ENCODE results near the gene FMN1.
"Not testable (repeated sequence)": the region's sequence is repeated elsewhere in the genome, so short reads cannot be mapped to it uniquely, and the experiment has no call there.

Gene FMN1

DNA sequence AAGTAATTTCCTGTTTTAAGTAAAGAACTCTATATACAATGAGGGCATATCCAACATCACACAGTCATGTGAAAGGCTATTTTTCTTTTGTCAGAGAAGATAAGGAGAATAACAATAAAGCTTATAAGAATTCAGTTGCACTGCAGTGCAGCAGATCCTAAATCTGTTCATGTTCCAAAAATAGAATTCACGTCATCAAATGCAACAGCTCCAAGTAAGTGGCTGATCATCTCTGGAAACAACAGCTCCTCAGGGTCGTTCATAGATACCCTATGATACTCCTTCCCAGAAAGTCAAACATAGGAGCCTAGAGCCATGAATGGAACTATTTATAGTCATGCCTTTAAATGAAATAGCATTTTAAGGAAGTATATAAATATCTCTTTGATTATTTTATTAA is 100.2 kb downstream of the FMN1 start:
- DNase-seq (ENCODE audit: low read depth in 2 of 2): no peak

DNA sequence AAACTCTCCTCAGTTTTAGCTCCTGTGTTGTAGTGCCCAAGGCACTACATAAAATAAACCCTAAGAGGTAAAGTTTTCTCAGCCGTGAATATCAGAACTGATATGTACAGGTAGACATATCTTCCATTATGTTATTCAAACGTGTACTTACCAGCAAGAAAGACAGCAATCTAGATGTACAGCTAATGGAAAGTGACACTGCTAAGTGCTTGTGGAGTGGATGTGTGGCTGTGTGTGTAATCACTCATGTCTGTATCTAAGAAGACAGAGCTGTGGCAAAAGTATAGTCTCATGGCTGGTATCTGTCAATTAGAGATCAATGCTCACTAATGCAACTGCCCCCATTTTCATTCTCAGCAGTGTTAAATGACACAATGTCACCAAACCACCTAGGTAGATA is 101.3 kb downstream of the FMN1 start:
- no peak for DNase-seq (ENCODE audit: low read depth in 2 of 2)

DNA sequence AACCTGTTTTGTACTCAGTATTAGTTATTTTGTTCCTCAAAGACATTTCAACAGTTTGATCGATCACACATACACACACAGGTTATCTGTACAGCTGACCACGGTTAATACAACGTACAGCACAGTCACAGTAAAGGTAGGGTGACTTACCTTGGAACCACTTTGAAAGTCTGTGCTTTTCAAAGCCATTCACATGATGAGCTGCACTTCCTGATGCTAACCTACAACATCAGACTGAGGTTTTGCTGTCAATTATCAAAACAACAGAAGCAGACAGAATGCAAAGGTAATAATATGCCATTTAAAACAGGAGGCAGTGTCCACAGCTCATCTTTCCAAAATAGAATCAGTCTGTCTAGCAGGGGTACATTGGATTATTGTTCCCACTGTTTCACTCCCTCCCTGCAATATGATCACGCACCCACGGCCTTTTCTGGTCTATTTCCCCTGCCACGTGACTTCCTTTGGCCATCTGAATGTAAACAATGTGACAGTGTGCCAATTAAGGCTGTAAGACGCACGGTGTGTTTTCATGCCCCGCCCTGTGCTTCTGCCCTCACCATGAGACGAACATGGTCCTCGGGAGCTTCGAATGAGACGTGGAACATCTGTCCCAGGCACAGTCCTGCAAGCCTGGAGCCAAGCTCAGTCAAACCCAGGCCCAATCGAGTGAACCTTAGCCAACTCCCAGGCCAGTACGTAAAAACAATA is 102.4 kb downstream of the FMN1 start:
- no peak for DNase-seq (ENCODE audit: low read depth in 2 of 2)

DNA sequence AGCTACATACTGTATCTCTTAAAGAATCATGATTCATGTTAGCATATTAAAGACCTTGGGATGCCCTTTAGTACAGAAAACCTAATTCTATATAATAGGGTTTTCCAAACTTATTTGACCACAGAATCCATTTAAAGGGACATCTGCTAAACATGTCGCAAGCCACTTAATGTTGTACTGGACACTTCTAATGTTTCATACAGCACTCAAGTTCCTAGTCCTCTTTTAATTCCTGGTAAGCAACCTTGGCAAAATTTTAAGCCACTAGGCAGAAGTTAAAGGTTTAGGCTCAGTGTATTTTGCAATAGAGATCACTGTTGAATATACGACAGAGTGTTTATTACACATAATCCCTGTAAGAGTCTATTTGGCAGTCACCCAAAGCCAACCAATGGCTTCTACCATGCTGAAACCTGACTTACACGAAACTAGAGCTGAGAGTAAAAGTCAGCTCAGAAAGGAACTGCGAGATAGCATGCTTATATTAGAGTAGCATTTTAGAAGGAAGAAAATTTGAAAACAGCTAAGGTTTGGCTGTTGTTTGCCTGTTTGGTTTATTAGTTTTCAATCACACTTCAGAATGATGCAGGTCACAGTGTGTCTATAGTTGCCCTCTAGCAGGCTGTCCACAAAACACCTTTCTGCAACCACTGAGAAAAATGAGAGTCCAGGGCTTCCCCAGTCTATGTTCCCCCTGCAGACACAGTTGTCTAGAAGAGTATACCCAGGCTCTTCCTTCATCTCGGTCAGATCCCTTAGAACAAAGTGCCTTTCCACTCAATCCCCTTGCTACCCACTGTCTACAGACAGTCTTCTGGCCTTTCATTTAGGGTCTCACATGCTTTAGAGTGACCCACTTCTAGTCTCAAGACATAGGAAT is 104.4 kb downstream of the FMN1 start:
- DNase-seq (ENCODE audit: low read depth in 2 of 2): no peak

DNA sequence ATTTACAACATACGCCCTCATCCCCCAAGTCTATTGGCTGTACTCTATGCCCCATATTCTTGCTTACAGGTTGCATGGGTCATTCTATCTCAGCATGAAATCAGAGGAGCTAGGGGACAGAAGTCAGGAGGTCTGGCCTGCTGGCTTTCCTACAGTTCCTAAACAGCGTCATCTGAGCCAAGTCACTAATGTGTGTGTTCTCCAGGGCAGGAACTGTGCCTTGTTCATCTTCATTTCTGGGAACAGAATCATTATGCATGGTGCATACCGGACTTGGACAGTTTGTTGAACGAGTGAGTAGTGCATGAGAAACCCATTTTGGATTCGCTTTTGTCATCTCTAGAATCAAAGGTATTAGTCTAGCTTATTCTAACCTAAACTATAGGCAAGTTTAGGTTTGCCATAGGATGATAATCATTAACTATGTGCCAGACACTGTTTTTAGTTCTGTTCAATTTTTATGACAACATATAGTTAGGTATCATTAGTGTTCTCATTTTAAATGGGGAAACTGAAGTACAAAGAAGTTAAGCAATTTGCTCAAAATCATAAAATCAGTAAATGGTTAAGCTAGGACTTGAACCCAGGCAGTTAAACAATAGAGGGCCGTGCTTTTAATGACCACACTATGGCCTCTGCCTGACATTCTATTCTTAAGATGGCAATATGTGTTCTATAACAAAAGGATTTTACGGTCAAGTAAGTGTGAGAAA is 105.2 kb downstream of the FMN1 start:
- no peak for DNase-seq (ENCODE audit: low read depth in 2 of 2)

DNA sequence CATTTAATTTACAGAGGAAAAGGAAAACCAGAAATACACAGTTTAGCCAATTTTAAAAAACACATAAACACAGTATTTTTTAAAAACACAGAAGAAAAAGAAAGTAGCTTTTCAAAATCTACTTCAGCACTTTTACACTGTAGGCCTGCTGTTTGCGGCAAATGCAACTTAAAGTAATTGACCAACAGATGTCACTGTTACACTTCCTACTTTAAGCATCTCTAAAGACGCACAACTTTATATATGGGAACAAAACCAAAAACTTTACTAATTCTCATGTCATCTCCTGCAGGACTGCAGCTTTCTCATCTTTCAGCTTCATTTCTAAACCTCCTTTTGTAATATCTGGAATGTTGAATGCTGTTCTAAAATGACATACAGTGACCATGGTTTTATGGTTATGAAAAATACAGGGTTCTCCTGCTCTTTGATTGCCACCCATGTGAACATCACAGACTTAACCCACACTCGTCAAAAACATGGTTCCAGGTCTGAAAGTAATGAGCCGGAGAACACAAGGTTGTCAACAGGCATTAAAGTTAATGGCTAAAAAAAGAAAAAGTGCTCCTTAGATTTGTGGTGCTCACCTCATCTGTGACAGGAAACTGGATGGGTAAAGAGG is 107.9 kb downstream of the FMN1 start:
- no peak for DNase-seq (ENCODE audit: low read depth in 2 of 2)

DNA sequence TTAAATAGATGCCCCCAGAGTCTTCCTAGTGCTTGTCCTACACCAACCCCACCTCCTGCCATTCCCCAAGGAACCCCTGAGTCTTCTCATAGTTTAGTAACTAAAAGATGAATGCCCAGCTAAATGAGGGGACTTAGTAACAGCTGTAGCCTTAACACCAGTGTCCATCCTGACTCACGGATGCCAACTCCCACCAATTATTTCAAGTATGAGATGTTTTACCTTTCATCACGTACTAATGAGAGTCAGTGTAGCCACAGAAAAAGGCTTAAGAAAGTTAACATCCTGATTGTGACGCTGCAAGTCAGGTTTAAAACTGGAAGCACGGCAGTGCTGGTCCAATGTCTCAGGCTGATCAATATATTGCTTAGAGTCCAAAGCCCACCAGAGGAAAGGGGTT is 109.9 kb downstream of the FMN1 start:
- no peak for DNase-seq (ENCODE audit: low read depth in 2 of 2)

DNA sequence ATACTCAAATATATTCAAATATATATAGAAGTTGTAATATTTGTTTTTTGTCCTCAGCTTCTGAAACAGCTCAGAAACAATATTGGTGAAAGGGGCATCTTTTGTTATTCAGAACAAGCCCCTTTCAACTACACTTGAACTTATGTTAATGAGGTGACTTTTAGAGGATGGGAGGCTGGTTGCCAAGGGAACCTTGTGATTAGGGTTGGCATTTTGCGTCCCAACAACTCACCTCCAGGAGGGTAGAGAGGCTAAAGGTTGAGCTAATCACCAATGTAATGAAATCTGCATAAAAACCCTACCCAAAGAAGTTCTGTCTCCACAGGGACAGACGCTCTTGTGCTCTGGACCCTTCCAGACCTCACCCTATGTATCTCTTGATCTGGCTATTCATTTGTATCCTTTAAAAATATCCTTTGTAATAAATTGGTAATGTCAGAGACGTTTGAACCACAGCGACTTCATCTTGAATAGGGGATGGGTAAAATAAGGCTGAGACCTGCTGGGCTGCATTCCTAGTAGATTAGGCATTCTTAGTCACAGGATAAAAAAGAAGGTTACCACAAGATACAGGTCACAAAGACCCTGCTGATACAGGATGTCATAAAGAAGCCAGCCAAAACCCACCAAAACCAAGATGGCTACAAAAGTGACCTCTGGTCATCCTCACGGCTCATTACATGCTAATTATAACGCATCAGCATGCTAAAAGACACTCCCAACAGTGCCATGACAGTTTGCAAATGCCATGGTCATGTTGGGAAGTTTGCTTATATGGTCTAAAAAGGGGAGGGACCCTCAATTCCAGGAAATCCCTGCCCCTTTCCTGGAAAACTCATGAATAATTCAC is 111.1 kb downstream of the FMN1 start:
- DNase-seq (ENCODE audit: low read depth in 2 of 2): no peak

DNA sequence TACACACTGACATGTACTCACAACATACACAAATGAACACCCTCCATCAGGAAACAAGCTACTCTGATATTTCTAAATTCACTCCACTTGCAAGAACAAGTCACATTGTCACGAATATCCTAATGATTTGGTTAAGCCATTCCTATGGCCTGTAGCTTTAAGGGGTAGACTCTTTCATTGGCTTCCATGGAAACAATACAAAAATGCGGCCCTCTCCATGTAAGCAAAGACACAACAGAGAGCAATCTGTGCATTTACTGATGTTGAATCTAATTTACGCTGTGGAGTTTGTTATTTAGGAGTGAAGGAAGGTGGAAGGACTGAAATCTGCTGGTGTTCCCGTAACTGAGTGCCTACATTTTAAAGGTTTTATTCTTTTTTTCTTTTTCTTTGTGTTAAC is 114.5 kb downstream of the FMN1 start:
- no peak for DNase-seq (ENCODE audit: low read depth in 2 of 2)

DNA sequence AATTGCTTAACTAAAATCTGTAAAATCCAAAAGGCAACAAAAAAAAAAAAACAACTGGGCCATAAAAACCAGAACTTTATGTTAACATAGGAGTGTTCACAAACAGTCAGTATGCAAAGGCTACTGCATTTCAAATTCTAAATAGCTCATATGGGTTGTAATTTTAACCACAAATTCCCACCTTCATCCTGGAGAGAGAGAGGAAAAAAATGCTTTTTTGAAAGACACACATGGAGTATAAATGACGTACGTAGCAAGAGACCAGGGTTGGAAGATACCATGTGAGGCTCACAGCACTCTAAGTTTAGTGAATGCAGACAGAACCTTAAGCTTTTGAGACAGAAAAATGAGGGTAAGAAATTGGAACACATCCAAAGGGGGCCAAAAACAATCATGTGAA is 115.9 kb downstream of the FMN1 start:
- DNase-seq (ENCODE audit: low read depth in 2 of 2): no peak

DNA sequence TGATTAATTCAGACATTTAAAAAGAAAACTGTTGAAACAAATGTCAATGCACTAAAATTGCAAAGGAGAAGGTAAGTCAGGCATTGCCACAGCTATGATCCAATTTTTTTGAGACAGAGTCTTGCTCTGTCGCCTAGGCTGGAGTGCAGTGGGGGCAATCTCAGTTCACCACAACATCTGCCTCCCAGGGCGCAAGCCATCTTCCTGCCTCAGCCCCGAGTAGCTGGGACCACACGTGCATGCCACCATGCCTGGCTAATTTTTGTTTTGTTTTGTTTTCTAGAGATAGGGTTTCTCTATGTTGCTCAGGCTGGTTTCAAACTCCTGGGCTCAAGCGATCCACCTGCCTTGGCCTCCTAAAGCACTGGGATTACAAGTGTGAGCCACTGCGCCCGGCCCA is 117.6 kb downstream of the FMN1 start:
- DNase-seq (ENCODE audit: low read depth in 2 of 2): no peak

DNA sequence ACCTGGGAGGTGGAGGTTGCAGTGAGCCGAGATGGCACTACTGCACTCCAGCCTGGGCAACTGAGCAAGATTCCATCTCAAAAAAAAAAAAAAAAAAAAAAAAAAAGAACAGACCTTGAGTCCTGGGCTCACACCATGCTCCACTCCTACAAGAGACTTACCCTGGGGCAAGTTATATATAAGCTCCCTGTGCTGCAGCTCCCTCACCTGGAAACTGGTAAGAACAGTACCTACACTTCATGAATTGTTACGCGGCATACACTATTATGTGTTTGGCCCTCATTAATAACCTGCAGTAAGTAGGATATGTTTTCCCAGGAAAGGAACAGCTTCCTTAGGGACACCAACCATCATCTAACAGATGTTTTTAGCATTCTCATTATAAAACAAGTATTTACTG is 119.6 kb downstream of the FMN1 start:
- DNase-seq (ENCODE audit: low read depth in 2 of 2): no peak

DNA sequence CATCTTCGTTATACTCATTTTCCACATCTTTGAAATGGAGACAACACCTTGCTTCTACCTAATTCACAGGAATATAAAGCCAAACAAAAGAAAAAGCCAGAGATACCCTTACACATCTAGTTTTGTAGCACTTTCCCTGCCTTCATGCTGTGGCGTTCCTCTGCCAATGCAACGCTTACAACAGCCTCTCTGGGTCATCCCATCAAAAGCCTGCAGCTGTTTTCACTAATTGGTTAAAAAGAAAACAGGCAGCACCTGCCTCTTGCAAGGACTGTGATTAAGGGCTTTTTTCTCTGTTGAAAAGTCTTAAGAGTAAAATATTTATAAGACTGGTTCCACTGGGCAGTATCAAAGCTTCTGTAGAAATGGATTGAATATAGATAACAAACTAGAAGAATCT is 120.3 kb downstream of the FMN1 start:
- no peak for DNase-seq (ENCODE audit: low read depth in 2 of 2)

DNA sequence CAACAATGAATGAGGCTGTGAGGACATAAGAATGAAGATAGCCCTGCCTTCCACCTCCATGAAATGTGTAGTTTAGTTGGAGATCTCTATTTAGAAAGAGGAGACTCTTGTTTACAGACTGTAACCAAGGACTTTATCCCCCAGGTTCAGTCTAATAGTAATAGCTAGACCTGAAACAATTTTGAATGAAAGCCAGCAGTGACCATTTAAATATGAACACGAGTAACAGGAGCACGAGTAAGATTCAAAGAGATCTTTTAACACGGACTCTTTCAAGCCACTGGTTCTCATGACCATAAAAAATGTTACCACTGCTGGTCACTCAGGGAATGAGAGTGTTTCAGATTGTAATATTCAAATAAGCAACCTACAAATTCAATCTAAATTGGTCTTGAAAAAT is 123.1 kb downstream of the FMN1 start:
- DNase-seq (ENCODE audit: low read depth in 2 of 2): no peak

DNA sequence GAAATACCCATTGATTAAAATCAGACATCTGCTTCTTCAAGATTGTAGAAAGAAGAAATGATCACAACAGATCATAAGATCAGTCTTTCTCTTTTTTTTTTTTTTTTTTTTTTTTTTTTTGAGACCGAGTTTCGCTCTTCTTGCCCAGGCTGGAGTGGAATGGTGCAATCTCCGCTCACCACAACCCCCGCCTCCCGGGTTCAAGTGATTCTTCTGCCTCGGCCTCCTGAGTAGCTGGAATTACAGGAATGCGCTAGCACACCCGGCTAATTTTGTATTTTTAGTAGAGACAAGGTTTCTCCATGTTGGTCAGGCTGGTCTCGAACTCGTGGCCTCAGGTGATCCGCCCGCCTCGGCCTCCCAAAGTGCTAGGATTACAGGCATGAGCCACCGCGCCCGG is 124.6 kb downstream of the FMN1 start:
- not testable (repeated sequence) for DNase-seq (ENCODE audit: low read depth in 2 of 2)

DNA sequence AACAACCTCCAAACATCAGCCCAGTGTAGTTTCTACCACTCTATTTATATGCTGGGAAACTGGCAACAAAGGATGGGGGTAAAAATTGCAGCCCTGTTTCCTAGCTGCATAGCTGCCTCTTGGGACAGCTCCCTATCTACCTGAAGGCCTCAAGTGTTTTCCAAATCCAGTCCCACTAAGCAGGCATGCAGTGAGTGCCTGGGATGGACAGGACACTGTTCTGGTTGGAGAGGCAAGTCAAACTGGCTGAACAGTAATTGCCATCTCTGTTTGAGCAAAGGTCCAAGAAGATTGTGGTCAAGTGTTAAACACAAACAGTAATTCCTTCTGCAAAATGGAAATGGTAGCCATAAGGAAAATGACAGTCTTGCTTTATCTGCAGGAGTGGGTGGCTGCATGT is 125.4 kb downstream of the FMN1 start:
- no peak for DNase-seq (ENCODE audit: low read depth in 2 of 2)

DNA sequence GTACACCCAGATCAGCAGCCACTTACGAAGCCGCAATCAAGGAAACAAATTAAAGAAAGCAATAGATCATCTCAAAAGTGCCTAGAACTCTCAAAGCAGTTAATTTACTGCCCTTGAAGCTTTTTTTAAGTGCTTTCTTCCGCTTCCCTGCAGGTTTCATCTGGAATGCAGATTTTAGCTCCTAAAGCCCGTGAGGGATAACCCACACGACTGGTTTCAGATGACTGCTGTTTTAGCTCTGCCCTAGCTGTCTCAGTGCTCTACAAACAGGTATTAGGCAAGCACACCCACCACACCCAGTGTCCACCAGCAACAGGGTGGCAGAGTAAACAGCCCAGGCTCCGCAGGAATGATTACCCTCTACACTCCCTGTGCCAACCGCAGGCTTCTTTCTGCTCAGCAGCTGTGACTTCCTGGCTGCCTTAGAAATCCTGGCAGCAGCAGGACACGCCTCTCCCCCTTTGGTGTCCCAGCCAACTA is 126.0 kb downstream of the FMN1 start:
- no peak for DNase-seq (ENCODE audit: low read depth in 2 of 2)

DNA sequence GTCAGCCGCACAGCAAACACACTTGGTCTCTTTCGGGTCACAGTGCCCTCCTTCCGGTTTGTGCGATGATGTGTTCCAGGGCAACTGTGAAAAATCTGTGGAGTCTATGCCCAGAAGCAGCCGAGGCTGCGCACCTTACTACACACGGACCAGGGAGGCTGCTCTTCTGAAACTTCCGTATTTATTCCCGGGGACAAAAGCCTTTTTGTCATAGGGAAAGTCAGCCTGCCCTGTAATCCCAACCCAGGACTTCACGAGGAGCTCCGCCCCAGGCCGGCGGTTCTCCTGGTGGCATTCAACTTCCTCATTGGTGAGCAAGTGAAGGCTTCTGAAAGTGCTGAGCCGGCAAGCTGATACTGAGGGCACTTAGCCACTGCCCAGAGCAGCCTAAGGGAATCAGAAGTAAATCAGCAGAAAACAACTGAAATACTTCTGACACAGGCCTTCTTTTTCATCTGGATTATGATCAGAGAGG is 126.5 kb downstream of the FMN1 start:
- no peak for DNase-seq (ENCODE audit: low read depth in 2 of 2)

DNA sequence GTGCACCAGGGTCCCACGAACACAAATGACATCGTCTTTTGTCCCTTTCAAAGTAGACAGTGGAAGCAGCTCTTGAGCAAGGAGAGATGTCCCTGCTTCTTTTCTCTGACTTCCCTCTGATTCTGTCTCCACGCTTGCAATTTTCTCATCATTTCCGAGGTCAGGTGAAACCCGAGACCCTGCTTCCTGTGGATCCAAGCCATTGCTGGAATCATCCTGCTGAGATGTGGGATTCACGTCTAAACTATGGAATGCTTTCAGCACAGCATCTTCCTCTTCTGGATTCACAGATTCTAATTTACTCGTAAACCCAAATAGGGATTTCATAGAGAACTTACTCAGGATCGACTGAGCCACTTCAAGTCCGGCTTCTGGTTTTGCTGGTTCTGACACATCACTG is 127.1 kb downstream of the FMN1 start:
- no peak for DNase-seq (ENCODE audit: low read depth in 2 of 2)

DNA sequence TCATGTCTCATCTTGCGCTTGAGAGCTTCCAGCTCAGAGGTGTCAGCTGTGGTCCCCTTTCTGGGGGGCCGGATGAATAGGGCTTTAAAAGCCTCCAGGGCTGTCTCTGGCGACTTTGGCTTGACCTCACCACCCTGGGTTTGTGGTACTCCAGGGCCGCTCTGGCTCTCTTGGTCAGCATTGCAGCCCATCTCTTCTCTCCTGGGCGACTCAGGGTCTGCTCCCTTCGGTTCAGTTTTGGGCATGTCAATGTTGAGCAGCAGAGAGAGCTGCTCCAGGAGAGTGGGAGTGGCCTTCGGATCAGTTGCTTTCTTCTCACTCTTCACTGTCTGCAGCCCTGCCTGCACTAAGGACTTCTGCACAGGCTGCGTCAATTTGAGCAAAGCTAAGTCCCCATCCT is 127.9 kb downstream of the FMN1 start:
- DNase-seq (ENCODE audit: low read depth in 2 of 2): no peak

DNA sequence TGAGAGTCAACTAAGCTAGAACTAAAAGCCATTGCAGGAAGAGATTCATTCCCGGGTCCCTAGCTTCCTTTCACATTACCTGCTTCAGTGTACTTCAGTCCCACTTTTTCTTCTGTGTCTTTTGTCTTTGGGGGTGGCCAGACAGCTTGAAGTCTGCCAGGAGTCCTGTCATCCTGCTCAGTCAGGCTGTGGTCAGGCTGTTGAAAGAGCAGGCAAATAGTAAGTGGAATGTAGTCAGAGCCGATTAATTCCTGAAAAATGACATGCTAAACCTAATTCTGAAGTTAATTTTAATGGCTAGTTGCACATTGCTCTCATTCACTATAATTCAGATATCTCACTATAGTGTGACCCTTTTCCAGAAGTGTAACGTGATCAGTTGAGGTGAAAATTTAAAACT is 129.6 kb downstream of the FMN1 start:
- no peak for DNase-seq (ENCODE audit: low read depth in 2 of 2)
